GM21576 (cell line): ENCODE data around the gene MAPK8IP2.
"Not testable (repeated sequence)": the region's sequence is repeated elsewhere in the genome, so short reads cannot be mapped to it uniquely, and the experiment has no call there.

ENCODE experiments used
- ATAC-seq: cut with Tn5 transposase; IDR thresholded peaks from one replicate; pipeline ENCODE4 v1.9.1; 2021; ENCODE audit warnings: mild to moderate bottlenecking, moderate library complexity; ENCODE audit not compliant: unreplicated experiment

Gene MAPK8IP2

DNA sequence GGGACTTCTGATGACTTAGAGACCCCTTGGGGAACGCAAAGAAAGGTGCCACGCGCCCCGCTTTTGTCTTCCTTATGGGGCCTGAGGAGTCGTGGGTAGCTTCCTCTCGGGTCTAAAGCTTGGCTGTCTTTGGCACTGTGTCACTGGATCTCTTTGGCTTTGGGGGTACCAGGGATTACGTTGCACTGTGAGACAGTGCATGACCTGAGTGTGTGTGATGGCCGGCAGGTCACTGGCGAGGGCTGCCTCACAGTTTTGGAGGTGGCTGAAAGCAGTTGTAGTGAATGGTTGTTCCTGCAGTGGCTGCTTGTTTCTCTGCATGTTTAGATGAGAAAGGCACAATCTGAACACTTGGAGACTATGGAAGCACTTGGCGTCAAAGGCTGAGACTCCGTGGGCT, 33.2 kb downstream of the MAPK8IP2 start:
- ATAC-seq: no peak

DNA sequence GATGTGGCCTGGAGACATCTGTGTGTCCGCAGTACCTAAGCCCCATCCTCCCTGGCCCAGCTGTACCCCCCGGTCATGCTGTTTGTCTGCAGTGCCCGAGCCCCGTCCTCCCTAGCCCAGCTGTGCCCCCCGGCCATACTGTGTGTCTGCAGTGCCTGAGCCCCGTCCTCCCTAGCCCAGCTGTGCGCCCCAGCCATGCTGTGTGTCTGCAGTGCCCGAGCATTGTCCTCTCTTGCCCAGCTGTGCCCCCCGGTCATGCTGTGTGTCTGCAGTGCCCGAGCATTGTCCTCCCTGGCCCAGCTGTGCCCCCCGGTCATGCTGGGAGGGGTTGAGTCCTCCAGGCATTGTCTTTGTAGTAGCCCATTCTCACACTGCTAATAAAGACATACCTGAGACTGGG, 35.0 kb downstream of the MAPK8IP2 start:
- ATAC-seq: no peak

DNA sequence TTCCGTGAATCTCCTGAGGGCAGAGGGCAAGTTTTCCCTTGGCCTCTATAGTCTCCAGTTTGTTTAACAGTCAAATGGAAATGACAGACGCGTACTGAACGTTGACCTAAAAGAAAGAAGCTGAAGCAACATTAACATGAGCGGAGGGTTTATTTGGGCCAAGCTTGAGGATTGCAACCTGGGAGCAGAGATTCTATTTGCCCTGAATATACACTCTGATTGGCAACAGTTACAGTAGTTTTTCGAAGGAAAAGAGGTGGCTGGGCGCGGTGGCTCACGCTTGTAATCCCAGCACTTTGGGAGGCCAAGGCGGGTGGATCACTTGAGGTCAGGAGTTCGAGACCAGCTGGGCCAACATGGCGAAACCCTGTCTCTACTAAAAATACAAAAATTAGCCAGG, 39.7 kb downstream of the MAPK8IP2 start:
- not testable (repeated sequence) for ATAC-seq

DNA sequence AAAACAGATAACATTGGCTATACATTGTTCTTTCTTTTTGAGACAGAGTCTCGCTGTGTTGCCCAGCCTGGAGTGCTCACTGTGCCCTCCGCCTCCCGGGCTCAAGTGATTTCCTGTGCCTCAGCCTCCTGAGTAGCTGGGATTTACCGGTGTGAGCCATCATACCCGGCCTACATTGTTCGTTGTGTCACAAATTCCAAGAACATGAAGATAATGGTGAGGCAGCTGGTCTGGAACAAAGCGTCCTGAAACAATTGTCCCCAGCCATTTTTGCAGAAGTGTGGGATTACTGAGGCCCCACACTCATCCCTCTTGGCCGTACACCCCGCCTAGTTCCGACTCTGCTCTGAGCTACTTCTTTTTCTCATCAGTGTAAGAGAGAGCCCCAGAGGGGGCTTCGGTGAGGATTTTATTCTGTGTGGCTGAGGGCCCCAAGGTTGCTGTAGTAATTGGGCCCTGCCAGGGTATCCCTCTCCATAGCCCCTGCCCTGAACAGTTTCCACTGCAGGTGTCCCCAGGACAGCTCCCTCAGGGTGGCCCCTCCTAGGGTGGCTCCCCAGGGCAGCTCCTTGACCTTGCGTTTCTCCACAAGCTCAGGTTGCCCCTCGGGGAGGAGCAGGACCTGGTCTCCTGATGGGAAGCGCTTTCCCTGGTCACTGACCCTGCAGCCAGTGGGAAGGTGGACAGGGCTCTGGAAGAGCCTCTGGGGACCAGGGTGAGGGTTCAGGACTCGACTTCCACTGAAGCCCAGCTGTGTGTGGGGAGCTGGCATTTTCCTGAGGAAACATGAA, 40.5 kb downstream of the MAPK8IP2 start:
- no peak for ATAC-seq

DNA sequence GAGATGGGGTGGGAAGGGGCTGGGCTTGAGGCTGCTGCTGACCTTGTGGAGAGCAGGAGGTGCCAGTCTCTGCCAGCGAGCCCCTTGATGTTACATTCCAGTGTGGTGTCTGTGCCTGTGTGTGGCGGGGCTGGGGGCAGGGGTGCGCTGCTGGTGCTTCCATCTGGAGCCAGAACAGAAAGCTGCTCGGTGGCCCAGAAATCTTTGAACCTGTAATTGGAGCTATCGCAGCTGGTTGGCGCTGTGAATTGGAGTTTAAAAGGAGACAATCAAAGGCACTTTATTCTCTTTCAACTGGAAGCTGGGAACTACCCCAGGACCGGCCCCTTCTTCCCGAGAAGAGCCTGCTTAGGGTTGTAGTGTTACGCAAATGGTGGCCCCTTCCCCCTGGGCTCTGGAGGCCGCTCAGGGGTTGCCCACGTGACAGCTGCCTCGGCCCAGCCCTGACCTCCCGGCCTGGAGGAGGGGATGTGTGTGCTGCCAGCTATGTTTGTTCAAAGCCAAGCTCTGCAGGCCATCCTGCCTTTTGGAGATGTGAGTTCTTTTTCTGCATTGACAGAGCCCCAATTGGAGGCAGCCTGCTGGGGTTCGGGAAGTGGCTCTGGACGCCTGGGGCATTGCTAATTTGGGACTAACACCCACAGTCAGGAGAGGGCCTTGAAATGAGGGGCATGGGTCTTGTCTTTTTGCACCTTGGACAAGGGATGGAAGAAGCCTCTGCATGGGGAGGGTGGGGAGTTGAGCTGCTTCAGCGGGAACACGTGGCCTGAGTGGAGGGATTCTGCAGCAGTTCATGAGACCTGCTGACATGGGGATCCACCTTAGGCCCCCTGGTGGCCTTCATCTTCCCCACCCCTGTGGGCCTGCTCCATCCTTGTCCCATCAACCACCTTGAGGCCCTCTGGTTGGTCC, 41.4 kb downstream of the MAPK8IP2 start:
- ATAC-seq: no peak

DNA sequence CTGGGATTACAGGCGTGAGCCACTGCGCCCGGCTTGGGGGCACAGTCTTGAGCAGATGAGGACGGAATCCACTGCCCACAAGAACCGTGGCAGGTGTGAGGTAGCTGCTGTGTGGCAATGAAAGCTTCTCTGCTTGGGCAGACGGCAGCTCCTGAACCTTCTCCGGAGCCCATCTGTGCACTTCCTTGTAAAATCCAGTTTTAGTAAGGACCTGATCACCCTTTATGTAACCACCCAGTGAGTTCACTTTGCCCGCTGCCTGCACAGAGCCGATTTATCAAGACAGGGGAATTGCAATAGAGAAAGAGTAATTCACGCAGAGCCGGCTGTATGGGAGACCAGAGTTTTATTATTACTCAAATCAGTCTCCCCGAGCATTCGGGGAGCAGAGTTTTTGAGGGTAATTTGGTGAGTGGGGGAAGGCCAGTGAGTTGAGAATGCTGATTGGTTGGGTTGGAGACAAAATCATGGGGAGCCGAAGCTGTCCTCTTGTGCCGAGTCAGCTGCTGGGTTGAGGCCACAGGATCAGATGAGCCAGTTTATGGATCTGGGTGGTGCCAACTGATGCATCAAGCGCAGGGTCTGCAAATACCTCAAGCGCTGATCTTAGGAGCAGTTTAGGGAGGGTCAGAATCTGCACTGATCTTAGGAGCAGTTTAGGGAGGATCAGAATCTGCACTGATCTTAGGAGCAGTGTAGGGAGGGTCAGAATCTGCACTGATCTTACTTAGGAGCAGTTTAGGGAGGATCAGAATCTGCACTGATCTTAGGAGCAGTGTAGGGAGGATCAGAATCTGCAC, 42.6 kb downstream of the MAPK8IP2 start:
- ATAC-seq: not testable (repeated sequence)

DNA sequence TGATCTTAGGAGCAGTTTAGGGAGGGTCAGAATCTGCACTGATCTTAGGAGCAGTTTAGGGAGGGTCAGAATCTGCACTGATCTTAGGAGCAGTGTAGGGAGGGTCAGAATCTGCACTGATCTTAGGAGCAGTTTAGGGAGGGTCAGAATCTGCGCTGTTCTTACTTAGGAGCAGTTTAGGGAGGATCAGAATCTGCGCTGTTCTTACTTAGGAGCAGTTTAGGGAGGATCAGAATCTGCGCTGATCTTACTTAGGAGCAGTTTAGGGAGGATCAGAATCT, 43.2 kb downstream of the MAPK8IP2 start:
- ATAC-seq: not testable (repeated sequence)

DNA sequence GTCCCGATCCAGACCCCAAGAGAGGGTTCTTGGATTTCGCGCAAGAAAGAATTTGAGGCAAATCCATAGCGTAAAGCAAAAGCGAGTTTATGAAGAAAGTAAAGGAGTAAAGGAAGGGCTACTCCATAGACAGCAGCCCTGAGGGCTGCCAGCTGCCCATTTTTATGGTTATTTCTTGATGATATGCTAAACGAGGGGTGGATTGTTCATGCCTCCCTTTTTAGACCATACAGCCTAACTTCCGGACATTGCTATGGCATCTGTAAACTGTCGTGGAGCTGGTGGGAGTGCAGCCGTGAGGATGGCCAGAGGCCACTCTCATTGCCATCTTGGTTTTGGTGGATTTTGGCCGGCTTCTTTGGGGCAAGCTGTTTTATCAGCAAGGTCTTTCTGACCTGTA, 52.7 kb downstream of the MAPK8IP2 start:
- ATAC-seq: no peak

DNA sequence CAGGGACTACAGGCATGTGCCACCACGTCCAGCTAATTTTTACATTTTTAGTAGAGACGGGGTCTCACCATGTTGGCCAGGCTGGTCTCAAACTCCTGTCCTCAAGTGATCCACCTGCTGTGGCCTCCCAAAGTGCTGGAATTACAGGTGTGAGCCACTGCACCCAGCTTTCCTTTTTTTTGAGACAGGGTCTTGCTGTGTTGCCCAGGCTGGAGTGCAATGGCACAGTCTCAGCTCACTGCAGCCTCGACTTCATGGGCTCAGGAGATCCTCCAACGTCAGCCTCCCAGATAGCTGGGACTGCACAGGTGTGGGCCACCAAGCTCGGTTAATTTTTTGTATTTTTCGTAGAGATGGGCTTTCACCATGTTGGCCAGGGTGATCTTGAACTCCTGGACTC, 54.1 kb downstream of the MAPK8IP2 start:
- not testable (repeated sequence) for ATAC-seq

DNA sequence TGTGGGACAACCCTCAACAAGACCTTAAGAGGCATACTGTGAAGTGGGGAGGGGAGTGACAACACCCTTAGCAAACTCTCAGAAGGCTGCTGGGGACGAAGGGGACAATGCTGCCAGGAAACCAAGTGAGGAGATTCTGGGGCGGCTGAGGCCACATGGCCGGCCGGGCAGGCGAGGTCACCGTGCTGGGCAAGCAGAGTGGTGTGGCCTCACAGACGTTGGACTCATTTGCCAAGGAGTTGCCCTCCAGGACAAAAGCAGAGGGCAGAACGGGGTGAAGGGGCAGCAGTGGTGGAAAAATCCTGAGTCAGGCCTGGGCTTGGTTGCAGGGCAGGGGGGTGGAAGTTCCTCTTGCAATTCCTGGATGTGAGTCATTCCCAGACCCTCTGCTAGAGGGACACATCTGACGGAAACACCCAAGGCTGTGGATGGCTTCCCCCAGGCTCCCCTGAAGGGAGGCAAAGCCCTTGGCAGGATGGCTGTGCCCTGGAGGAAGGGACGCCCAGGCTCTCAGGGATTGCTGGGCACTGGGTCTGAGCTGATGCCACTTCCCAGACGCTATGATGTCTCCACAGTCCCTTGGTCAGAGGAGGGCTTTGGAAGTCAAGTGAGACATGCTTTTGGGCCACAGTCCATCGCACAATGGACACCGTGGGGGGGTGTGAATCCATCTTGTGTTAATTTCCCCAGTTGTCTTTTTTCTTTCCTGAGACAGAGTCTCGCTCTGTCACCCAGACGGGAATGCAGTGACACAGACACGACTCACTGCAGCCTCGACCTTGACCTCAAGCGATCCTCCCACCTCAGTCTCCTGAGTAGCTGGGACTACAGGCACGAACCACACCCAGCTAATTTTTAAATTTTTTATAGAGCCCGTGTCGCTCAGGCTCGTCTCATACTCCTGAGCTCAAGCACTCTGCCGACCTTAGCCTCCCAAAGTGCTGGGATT, 55.8 kb downstream of the MAPK8IP2 start:
- ATAC-seq: no peak

DNA sequence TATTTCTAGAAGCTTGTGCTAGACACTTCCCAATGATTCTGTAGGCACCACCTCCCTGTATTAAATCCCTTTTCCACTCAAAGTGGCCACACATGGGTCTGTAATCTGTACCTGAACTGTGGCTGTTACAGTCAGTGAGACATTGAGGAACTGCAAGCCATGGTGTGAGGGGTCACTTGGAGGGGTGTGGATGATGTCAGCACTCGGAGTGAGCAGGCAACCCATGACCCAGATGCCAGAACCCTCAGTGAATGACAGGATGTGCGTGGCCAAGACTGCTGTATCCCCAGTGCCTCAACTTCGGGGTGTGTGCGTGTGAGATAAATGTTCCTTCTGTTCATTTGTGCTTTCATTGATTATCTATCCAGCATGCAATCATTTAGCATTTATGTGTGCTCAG, 57.3 kb downstream of the MAPK8IP2 start:
- ATAC-seq: no peak

DNA sequence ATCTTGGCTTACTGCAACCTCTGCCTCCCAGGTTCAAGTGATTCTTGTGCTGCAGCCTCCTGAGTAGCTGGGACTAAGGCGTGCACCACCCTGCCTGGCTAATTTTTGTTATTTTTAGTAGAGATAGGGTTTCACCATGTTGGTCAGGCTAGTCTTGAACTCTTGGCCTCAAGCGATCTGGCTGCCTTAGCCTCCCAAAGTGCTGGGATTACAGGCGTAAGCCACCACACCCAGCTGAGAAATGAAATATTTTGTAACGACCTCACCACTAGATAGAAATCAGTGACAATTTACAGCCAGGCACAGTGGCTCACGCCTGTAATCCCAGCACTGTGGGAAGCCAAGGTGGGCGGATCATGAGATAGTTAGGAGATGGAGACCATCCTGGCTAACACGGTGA, 59.1 kb downstream of the MAPK8IP2 start:
- ATAC-seq: not testable (repeated sequence)

DNA sequence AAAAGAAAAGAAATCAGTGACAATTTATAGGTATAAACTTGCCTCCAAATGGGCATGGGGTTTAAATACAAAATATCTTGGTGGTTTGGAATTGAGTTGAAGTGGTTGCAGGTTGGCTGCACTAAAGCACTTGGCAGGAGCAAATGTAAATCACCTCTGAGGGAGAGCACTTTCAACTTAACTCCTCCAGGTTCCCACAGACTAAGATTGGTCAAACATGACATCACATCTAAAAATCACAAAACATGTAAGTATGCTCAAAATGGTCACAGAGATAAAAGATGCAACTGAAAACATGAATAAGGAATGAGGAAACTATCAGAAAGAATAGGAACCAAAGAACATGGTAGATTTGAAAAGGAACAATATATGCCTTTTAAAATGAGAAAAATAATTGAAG, 59.7 kb downstream of the MAPK8IP2 start:
- no peak for ATAC-seq
